Nephron (organoid): ENCODE results near the gene IFITM2.
A peak's percentile ranks its signal among the peaks of the same experiment; 100 is the strongest.

Experiments
- H3K27ac Mint-ChIP-seq, 3 experiments: 2 replicates each; pipeline ENCODE4 v1.8.0; 2020; ENCODE audit warnings: mixed read lengths in 3 of 3, mild to moderate bottlenecking in 2 of 3, moderate library complexity in 1 of 3
- H3K27me3 Mint-ChIP-seq: 2 replicates; pipeline ENCODE4 v1.8.0; 2021; ENCODE audit warnings: low read depth, mild to moderate bottlenecking, moderate library complexity, mixed read lengths
- H3K36me3 Mint-ChIP-seq: 2 replicates; pipeline ENCODE4 v1.8.0; 2020; ENCODE audit warnings: low read depth, mixed read lengths
- H3K4me1 Mint-ChIP-seq: 2 replicates; pipeline ENCODE4 v1.8.0; 2020; ENCODE audit warnings: mixed read lengths
- H3K4me3 Mint-ChIP-seq, 3 experiments: 2 replicates each; pipeline ENCODE4 v1.8.0; 2020; ENCODE audit warnings: mild to moderate bottlenecking in 3 of 3, mixed read lengths in 3 of 3, moderate library complexity in 2 of 3
- H3K9me3 Mint-ChIP-seq: 2 replicates; pipeline ENCODE4 v1.8.0; 2020; ENCODE audit warnings: mixed read lengths
- TF ChIP-seq, protein P1 (sequence below), 3 experiments: fragments of 200-600 bp; sonication (generic); IDR thresholded peaks; one replicate each; pipeline ENCODE4 v1.5.0; 2021; ENCODE audit warnings: antibody characterized with exemption in 3 of 3; ENCODE audit not compliant: unreplicated experiment in 3 of 3

IFITM2 gene

DNA sequence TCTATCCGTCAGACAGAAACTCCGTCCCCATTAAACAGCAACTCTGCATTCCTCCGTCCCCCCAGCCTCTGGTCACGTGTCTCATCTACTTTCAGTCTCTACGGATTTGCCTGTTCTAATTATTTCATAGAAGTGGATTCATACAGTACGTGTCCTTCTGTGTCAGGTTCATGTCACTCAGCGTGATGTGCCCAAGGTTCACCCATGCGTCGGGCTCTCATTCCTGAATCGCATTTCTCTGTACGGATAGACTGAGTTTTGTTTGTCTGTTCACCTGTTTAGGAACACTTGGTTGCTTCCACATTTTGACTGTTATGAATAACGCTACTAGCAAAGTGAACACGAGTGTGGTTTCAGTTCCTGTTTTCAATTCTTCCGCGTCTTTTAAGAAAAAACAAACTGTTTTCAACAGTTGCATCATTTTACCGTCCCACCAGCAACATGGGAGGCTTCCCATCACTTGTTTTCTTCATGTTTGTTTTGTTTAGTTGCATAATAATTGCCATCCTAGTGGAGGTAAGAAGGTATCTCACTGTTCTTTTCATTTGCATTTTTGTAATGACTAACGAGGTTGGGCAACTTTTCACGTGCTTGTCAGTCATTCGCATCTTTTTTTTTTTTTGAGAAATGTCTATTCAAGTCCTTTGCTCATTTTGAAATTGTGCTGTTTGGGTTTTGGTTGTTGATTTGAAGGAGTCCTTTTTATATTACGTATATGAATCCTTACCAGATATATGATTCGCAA lies 38.3 kb upstream of the IFITM2 start:
- Mint-ChIP-seq H3K4me3 (peak overlapping the region; percentile 12 to 49 (median 19)), H3K36me3 (no peaks in the 10 kb centered on the region), H3K27me3 (peaks cover 14% of the 10 kb centered on the region), H3K9me3 (peaks cover 5% of the 10 kb centered on the region), H3K4me1 (no peaks in the 10 kb centered on the region), H3K27ac (no peak overlapping the region)
- TF ChIP-seq, protein P1, sequence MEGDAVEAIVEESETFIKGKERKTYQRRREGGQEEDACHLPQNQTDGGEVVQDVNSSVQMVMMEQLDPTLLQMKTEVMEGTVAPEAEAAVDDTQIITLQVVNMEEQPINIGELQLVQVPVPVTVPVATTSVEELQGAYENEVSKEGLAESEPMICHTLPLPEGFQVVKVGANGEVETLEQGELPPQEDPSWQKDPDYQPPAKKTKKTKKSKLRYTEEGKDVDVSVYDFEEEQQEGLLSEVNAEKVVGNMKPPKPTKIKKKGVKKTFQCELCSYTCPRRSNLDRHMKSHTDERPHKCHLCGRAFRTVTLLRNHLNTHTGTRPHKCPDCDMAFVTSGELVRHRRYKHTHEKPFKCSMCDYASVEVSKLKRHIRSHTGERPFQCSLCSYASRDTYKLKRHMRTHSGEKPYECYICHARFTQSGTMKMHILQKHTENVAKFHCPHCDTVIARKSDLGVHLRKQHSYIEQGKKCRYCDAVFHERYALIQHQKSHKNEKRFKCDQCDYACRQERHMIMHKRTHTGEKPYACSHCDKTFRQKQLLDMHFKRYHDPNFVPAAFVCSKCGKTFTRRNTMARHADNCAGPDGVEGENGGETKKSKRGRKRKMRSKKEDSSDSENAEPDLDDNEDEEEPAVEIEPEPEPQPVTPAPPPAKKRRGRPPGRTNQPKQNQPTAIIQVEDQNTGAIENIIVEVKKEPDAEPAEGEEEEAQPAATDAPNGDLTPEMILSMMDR (IDR thresholded peaks at IDR 0.05; ENCODE audit: unreplicated experiment in 3 of 3), result no peak

DNA sequence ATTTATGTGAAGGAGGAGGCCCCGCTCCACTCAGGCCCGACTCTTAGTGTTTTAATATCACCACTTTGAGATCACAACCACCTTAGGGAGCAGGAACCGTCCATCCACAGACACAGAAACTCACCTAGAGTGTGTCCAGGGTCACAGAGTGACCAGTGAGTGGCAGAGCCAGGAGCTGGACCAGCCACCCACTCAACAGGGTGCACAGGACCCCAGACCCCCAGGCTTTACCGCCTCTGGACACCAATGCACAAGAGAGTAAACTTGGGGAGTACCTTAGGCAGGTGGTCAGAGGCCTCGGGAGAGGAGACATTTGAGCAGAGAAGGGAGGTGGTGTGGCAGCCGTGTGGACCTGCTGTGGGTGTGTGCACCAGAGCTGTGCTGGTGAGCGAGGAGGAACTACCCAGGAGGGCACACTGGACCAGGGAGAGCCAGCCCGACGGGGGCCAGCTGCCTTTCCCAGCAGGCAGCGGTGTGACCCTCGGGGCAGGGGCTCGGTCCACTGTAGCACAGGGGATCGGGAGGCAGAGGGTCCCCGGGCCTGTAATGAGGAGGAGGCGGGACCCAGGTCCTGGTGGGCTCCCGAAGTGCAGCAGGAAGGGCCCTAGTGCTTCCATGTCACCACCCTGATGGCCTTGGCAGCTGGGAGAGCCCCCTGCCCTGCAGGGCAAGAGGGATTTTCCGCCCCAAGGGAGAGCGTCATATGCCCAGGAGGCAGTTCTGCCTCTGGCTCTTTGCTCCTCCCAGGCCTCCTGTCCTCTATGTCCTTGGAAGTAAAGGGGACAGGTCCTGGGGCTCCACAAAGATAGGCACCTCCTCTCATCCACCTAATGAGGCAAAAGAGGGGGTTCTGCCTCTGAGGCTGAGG lies 36.9 kb upstream of the IFITM2 start:
- H3K4me1 Mint-ChIP-seq, result no peaks in the 10 kb centered on the region
- TF ChIP-seq, protein P1 (IDR thresholded peaks at IDR 0.05; ENCODE audit: unreplicated experiment in 3 of 3), result no peak
- H3K4me3 Mint-ChIP-seq, result no peak overlapping the region
- H3K27ac Mint-ChIP-seq, result no peak overlapping the region
- H3K27me3 Mint-ChIP-seq, result peaks cover 14% of the 10 kb centered on the region
- peaks cover 5% of the 10 kb centered on the region for H3K9me3 Mint-ChIP-seq
- no peaks in the 10 kb centered on the region for H3K36me3 Mint-ChIP-seq

DNA sequence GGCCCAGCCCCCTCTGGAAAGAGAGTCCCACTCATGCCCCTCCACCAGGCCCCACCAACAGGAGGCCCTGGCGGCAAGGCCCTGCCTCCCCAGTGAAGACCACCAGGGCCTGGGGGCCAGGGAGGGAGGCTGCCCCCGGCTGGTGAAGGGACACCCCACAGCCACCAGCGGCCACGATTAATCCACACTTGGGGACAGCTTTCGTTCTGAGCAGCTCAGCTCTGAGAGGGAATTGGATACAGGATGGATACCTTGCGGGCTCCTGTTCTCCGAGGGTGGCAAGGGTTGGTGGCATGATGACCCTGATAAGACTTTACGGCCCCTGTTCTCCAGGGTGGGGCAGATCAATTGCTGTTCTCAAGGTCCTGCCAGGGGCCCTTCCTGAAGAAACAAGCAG lies 36.3 kb upstream of the IFITM2 start:
- H3K4me1 Mint-ChIP-seq, result no peaks in the 10 kb centered on the region
- no peak overlapping the region for H3K4me3 Mint-ChIP-seq
- H3K9me3 Mint-ChIP-seq, result peaks cover 9% of the 10 kb centered on the region
- TF ChIP-seq, protein P1 (IDR thresholded peaks at IDR 0.05; ENCODE audit: unreplicated experiment in 3 of 3), result no peak
- no peak overlapping the region for H3K27ac Mint-ChIP-seq
- H3K27me3 Mint-ChIP-seq, result peaks cover 14% of the 10 kb centered on the region
- H3K36me3 Mint-ChIP-seq, result no peaks in the 10 kb centered on the region

DNA sequence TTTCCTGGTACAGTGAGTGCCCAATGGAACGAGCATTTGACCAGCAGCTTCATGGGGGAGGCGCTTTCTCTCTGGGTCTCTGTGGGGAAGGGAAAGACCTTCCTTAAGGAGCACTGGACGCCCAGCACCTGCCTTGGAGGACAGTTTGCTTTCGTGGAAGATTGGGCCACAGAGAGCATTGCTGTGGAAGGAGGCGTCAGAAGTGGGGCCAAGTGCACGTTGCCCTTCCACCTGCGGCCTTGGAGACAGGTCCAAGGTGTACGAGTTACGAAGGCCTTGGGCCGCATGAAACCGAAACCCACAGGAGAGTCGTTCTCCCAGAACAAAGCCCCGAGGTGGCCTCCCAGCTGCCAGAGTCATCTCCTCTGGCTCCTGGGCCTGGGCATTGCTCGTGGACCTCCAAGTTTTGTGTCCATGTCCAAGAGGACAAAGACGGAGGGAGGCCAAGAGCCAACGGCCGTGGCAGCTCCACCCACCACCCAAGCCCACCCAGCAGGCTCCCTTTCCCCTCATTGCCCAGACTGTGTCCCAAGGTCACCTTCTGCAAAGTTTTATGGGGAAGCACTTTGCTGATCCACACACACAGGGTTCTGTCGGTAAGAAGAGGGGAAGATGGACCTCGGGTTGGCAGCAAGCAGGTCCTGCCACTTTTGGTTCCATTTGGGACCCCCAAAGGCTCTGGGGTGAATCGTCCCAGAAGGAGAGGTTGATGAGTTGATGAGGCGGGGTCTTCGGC lies 35.3 kb upstream of the IFITM2 start:
- TF ChIP-seq, protein P1 (IDR thresholded peaks at IDR 0.05; ENCODE audit: unreplicated experiment in 3 of 3), result no peak
- H3K4me3 Mint-ChIP-seq, result no peak overlapping the region
- peaks cover 12% of the 10 kb centered on the region for H3K9me3 Mint-ChIP-seq
- H3K27me3 Mint-ChIP-seq, result peaks cover 14% of the 10 kb centered on the region
- no peaks in the 10 kb centered on the region for H3K4me1 Mint-ChIP-seq
- no peak overlapping the region for H3K27ac Mint-ChIP-seq
- no peaks in the 10 kb centered on the region for H3K36me3 Mint-ChIP-seq

DNA sequence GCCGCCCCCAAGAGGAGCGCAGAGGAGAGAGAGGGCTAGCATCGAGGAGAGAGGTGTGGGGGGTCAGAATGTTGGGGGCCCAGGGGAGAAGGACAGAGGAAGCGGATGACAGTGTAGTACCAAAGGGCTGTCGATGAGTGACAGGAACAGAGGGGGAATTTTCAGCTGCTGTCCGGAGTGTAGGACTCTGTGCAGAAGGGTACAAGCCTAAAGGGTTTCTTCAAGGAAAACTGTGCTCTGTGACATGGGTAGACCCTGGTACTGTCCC lies 34.8 kb upstream of the IFITM2 start:
- TF ChIP-seq, protein P1 (IDR thresholded peaks at IDR 0.05; ENCODE audit: unreplicated experiment in 3 of 3), result no peak
- Mint-ChIP-seq H3K36me3 (no peaks in the 10 kb centered on the region), H3K27me3 (peaks cover 14% of the 10 kb centered on the region), H3K27ac (no peak overlapping the region), H3K9me3 (peaks cover 12% of the 10 kb centered on the region), H3K4me1 (no peaks in the 10 kb centered on the region), H3K4me3 (no peak overlapping the region)
